Activated naive CD4-positive, alpha-beta T cell (primary cell): Measurements from ENCODE around the gene PROB1.
"Not testable (repeated sequence)": the region's sequence is repeated elsewhere in the genome, so short reads cannot be mapped to it uniquely, and the experiment has no call there.

Experiments used
- DNase-seq, 4 experiments: peaks; one replicate each; lab custom pipeline; 2025; lab: John Stamatoyannopoulos, UW

The PROB1 gene

GRCh38 chr5:139413153-139413552, 18.2 kb upstream of the PROB1 start:
- DNase-seq, result no peak

- DNase-seq, result no peak
These were observed 16.3 kb upstream of the PROB1 start for GRCh38 chr5:139410993-139411828.

GRCh38 chr5:139410121-139410992, 15.5 kb upstream of the PROB1 start:
- DNase-seq, result no peak

- DNase-seq, result not testable (repeated sequence)
These were observed 14.2 kb upstream of the PROB1 start for GRCh38 chr5:139409116-139409515.

- DNase-seq, result no peak
These were observed 13.3 kb upstream of the PROB1 start for GRCh38 chr5:139408191-139408590.

GRCh38 chr5:139407517-139407916, 12.6 kb upstream of the PROB1 start:
- no peak for DNase-seq

- no peak for DNase-seq
These were observed 12.1 kb upstream of the PROB1 start for GRCh38 chr5:139406963-139407362.

- DNase-seq, result no peak
These were observed 9.6 kb upstream of the PROB1 start for GRCh38 chr5:139404484-139404840.

- peak; percentile 89 to 99 (median 96) for DNase-seq
These were observed 9.0 kb upstream of the PROB1 start, which contains the start of gene SPATA24 for GRCh38 chr5:139403787-139404483. SPATA24 (minus strand) TSS chr5:139404089; CDS start chr5:139404060, 29 bp downstream.

- DNase-seq, result no peak
These were observed 8.5 kb upstream of the PROB1 start for GRCh38 chr5:139403418-139403786.

- DNase-seq, result no peak
These were observed 7.8 kb upstream of the PROB1 start for GRCh38 chr5:139402561-139403158.

GRCh38 chr5:139401546-139401945, 6.6 kb upstream of the PROB1 start:
- DNase-seq, result no peak

GRCh38 chr5:139399501-139400121, 4.7 kb upstream of the PROB1 start:
- DNase-seq, result no peak

GRCh38 chr5:139397921-139398320, 3.0 kb upstream of the PROB1 start:
- no peak for DNase-seq

- no peak for DNase-seq
These were observed 1.8 kb upstream of the PROB1 start for GRCh38 chr5:139396691-139397090.

GRCh38 chr5:139395844-139396640, 1.1 kb upstream of the PROB1 start:
- no peak for DNase-seq

- DNase-seq, result peak in 2 of 4 experiments; percentile 18 to 56
These were observed 716 bp downstream of the PROB1 start for GRCh38 chr5:139394123-139394653.

GRCh38 chr5:139393497-139394122, 1.3 kb downstream of the PROB1 start:
- no peak for DNase-seq

GRCh38 chr5:139392678-139393496, 2.0 kb downstream of the PROB1 start:
- peak; percentile 36 to 64 (median 49) for DNase-seq
